ENCODE results near the gene TBC1D7. TPM values are rescaled to one million over a fixed set of nuclear protein-coding genes. Genes with fewer than 3 reads are reported as not detected.

Gene TBC1D7
- total RNA-seq, 2 experiments from 2014 or later = 18.5 to 20.8 TPM

DNA sequence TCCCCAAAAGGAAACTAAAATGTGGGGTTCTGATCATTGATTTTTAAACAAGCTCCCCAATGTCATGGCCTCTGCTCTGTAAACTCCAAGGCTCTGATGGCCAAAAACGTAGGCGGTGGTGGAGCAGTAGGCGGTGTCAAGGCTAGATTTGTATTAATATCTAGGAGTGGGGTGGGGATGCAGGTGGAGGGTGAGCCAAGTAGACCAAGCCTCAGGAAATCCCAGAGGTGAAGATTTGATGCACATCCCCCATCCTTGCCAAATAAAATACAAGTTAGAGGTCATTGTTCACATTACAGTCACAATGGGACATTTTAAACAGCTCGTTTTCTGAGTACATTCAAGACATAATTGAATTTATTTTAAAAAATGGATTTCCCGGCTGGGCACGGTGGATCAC lies 30.9 kb upstream of the TBC1D7 start:
- POLR2A ChIA-PET = interaction anchor here (0.7 kb wide), 1 partner anchor 1185 kb away, joined by 4 read pairs; no protein-coding TSS in a partner anchor
- CTCF ChIA-PET = no interaction called here

DNA sequence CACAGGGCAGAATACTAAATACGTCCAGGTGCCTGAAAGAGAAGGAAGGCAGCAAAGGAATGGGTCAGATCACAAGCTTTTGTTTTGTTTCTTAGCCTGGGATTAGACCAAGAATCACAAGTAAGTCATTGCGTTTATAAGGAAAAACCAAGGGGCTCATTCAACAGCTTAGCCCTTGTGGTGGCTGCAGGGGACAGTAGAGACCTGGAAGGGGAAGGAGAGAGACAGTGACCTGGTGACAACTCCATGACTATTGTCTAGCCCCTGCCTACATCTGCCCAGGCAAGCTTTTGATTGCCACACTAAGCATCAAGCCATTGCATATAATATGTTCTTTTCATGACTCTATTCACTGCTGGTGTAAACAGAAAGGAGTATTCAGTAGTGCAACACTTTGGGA lies 30.2 kb upstream of the TBC1D7 start:
- ChIA-PET CTCF (interaction anchor here (1.0 to 1.8 kb wide), 4 partner anchors 15 to 217 kb away, joined by 3 to 8 read pairs (median 4); partner anchors contain the start of gene TBC1D7), POLR2A (no interaction called here)

DNA sequence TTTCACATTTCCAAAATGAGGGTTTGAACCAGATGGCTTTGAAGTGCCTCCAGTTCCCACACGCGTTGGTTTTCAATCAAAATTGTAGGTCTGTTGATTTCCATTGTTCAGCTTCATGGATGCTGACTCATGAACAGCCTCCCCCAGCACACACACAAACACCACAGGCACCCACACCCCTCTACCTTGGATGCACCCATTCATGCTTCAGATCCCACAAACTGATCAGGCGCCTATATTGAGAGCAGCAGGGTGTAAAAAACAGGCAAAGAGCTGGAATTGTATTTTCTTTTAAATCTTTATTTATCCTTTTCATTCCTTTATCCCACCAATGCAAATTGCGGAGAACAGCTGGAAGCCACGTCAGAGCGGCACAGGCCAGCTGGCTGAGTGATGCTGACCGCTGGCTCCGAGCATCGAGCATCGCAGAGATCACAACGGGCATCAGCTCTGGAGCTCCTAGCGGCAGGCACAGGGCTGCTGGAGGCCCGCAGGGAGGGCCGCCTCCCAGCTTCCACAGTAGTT lies 29.3 kb upstream of the TBC1D7 start:
- POLR2A ChIA-PET = interaction anchor here (1.0 kb wide), 1 partner anchor 70 kb away, joined by 3 read pairs; no protein-coding TSS in a partner anchor
- CTCF ChIA-PET = interaction anchor here (0.6 to 1.8 kb wide), 6 partner anchors 18 to 217 kb away, joined by 3 to 8 read pairs (median 3); partner anchors contain the start of gene TBC1D7

GRCh38 chr6:13355999-13356785 lies 27.9 kb upstream of the TBC1D7 start:
- CTCF ChIA-PET = interaction anchor here (0.6 to 1.6 kb wide), 2 partner anchors 37 to 53 kb away, joined by 3 read pairs; no protein-coding TSS in a partner anchor
- POLR2A ChIA-PET = interaction anchor here (0.9 to 1.4 kb wide), 2 partner anchors 19 to 98 kb away, joined by 3 to 6 read pairs; no protein-coding TSS in a partner anchor

GRCh38 chr6:13355043-13355945 lies 27.0 kb upstream of the TBC1D7 start:
- ChIA-PET POLR2A (interaction anchor here (0.9 to 1.4 kb wide), 2 partner anchors 20 to 99 kb away, joined by 3 to 6 read pairs; no protein-coding TSS in a partner anchor), CTCF (interaction anchor here (1.2 kb wide), 1 partner anchor 77 kb away, joined by 4 read pairs; no protein-coding TSS in a partner anchor)

DNA sequence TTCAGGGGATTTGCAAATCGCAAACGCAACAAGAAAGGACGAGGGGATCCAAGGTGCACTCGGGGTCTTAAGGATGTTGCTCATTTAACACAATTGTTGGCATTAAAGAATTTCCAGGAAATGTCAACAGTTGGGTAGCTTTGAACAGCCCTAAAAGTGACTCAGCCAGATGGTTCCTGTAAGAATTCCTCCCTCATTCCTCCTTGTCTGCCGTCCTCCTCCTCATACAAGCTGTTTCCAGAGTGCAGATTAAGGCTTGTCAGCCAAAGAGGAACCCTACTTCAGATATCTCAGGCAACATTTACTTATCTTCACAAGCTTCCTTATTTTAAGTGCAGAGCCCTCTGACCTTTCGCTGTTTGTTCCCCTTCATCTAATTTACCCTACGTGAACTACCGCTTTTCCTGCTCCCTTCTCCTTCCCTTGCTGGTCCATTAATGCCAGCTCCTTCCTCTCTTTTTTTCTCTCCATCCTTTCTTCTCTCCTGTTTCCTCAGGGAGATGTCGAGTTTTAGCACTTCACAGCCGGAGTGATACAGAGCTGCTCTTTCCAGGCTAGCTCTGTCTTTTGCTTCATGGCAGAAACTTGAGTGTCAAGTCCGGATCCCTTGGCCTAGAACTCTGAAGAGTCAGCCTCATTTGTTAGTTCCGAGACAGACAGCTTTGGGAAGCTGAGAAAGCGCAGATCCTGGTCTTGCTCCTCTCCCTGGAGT lies 26.1 kb upstream of the TBC1D7 start:
- CTCF ChIA-PET = interaction anchor here (1.2 kb wide), 1 partner anchor 77 kb away, joined by 4 read pairs; no protein-coding TSS in a partner anchor

GRCh38 chr6:13352165-13352564 lies 23.8 kb upstream of the TBC1D7 start:
- ChIA-PET CTCF (no interaction called here), POLR2A (no interaction called here)

More for the DNA sequence above, 26.1 kb upstream of the TBC1D7 start:
- POLR2A ChIA-PET = no interaction called here

DNA sequence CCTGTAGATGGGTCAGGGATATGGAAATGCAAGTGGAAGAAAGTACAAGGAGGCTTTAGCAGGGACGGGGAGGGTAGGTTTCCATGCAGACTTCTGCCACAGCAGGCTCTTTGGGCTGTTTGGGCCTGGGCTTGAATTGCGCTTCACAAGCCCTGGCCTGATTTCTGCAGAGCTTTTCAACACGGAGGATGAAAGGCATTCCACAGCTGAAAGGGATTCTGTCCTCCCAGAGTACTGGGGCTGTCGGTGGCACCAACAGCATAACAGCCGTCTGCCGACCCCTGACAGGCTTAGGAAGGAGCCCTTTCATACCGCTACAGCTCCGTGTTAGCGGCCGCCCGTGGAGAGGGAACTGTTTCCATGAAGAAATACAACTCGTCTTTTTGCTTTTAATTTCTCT lies 22.9 kb upstream of the TBC1D7 start:
- CTCF ChIA-PET = no interaction called here

GRCh38 chr6:13349811-13350506 lies 21.6 kb upstream of the TBC1D7 start:
- CTCF ChIA-PET = no interaction called here

More for the DNA sequence above, 22.9 kb upstream of the TBC1D7 start:
- POLR2A ChIA-PET = no interaction called here

GRCh38 chr6:13348334-13349113 lies 20.2 kb upstream of the TBC1D7 start:
- ChIA-PET POLR2A (no interaction called here), CTCF (interaction anchor here (1.6 kb wide), 1 partner anchor 227 kb away, joined by 4 read pairs; no protein-coding TSS in a partner anchor)

More at GRCh38 chr6:13349811-13350506, 21.6 kb upstream of the TBC1D7 start:
- POLR2A ChIA-PET = no interaction called here

DNA sequence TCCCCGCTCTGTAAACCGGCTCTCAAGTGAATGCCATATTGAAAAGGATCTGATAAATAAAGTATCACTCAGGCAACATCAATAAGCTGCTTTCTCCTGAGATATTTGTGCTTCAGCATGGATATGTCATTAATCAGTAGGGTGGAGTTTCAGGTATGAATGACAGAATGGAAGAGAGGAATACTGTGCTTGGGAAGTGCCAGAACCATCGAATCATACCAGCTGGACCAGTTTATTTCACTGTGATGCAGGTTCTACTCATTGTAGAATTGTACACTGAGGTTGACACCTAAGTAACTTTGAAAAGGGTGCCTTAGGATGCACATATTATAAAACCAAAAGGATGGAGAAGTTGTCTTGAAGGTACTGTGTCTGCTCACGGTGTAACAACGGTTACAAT lies 17.9 kb upstream of the TBC1D7 start:
- CTCF ChIA-PET = no interaction called here
- POLR2A ChIA-PET = no interaction called here

DNA sequence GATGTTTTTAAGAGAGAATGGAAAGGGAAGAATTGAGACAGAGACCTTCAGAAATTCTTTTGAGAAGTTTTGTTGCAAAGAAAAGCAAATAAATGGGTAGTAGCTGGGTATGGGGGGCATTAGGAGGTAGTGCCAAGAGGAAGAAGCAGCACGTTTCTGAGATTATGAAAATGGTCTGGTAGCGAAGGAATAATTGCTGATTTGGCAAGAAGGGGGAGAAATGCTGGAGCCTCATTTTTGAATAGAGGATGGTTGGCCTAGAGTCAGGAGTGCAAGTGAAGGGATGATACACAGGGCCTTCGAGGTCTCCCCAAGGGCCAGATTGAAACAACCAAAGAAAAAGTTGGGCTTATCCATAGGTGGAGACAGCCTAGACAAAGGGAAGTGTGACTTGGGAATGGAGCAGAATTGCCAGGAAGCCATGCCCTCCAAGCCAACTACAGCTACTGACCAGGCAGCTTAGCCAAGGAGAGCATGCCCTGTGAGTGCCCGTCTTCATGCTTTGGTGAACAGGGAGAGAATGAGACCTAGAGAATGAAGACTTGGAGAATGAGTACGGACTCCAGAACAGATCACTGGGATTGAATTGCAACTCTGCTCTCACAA lies 14.2 kb upstream of the TBC1D7 start:
- POLR2A ChIA-PET = interaction anchor here (0.7 kb wide), 1 partner anchor 377 kb away, joined by 3 read pairs; no protein-coding TSS in a partner anchor
- CTCF ChIA-PET = no interaction called here

DNA sequence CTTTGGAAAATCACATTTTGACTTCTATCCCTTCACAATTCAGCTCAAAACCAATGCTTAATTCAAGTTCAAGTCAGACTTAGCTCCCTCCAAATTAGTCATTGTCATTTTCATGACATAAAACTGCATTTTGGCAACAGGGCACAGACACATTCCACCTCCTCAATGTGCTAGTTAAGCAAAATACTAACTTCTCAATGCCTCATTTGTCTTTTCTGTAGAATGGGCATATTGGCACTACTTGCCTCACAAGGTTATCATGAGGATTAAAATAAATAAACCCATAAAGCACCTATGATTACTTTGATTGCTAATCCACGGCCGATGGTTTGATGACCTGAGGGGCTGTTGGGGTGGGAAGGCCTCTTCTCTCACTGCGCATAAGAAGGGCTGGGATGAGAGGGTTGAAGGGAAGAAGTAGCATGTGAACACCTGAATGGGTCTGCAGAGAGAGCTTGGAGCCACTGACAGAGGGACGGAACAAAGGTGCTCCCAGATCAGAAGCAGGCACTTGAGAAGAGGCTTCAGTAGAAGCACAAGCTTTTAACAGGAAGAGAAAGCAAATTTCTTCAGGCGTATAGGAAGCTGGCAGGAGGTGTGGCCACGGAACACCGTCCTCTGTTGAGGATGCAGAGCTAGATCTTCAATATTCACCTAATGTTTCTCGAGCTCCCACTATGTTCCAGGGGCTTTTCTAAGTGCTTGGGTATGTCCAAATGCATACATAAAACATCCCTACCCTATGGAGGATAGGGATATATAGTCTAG lies 11.7 kb upstream of the TBC1D7 start:
- POLR2A ChIA-PET = no interaction called here
- CTCF ChIA-PET = no interaction called here

GRCh38 chr6:13338038-13338437 lies 9.7 kb upstream of the TBC1D7 start:
- ChIA-PET POLR2A (no interaction called here), CTCF (interaction anchor here (0.6 to 1.8 kb wide), 4 partner anchors 37 to 279 kb away, joined by 3 to 7 read pairs (median 4); partner anchors contain the start of gene SIRT5)

DNA sequence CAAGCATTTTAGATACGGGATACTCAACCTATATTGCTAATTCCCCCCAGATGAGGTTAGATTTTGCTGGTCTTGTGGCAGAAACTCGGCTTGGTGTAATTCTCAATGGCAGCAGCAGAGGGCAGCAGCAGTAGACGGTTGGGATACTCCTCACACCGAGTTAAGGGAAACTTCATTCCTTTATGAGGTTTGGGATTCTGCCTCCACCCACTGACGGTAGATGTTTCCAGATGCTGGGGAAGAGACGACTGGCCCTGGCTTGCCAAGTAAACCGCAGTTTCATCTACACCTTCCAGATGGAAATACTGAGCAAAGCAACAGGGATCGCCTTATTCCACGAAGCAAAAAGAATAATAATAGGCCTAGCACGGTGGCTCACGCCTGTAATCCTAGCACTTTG lies 8.2 kb upstream of the TBC1D7 start:
- ChIA-PET POLR2A (no interaction called here), CTCF (interaction anchor here (0.7 to 1.8 kb wide), 3 partner anchors 9 to 238 kb away, joined by 3 to 7 read pairs (median 3); partner anchors contain the start of gene SIRT5)

DNA sequence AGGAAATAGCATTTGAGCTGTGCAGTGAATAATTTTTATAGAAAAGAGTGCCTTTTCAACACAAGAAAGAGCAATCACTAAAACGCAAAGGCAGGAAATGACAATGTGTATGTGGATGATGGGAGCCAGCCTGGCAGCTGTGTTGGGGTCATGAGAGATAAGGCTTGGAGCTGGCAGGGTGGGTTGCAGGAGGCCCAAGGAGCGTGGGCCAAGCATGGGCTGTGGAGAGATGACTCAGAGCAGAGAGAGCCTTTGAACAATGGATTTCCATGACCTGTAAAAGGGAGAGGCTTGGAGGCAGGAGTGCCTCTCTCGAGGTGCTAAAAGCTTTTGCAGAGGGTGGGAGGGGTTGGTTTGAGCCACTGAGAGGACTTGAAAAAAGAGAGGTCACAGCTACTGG lies 6.6 kb upstream of the TBC1D7 start:
- POLR2A ChIA-PET = no interaction called here

More for the DNA sequence above, 6.6 kb upstream of the TBC1D7 start:
- CTCF ChIA-PET = interaction anchor here (0.6 to 2.1 kb wide), 4 partner anchors 13 to 240 kb away, joined by 3 to 9 read pairs (median 3); partner anchors contain the start of gene SIRT5

All from activated CD8-positive, alpha-beta memory T cell treated with anti-CD3 and anti-CD28 coated beads for 36 hours (primary cell).